Measurements from ENCODE around the gene CPED1.

CPED1 gene

DNA sequence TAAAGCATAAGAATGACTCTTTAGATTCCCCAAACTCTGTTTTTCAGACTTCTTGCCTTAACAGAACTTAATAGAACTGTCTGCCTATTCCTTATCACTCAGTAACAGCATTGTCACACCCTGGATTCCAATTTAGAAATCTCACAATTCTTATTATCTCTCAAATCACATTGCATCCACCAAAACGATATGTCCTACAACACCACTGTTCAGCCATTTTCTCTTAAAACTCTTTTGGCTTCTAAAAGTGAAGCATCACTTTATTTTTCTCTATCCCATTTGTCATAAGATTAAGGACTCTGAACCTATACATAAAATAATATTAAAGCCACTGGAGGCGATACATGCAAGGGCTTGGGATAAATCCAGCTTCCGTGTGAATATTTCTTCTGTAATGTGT lies 1.2 kb upstream of the CPED1 start:
- H3K27ac Mint-ChIP-seq = no peak overlapping the region
- peaks cover 15 to 22% of the 10 kb centered on the region in 2 donors for H3K4me1 Mint-ChIP-seq
- H3K4me3 Mint-ChIP-seq = peak overlapping the region in 1 of 2 donors; percentile 85
- H3K27me3 Mint-ChIP-seq = peaks cover 15 to 27% of the 10 kb centered on the region in 2 donors
- ATAC-seq (replicated peaks) (no peak), DNase-seq (no peak)
- no peaks in the 10 kb centered on the region for H3K9me3 Mint-ChIP-seq
- no peaks in the 10 kb centered on the region for H3K36me3 Mint-ChIP-seq

DNA sequence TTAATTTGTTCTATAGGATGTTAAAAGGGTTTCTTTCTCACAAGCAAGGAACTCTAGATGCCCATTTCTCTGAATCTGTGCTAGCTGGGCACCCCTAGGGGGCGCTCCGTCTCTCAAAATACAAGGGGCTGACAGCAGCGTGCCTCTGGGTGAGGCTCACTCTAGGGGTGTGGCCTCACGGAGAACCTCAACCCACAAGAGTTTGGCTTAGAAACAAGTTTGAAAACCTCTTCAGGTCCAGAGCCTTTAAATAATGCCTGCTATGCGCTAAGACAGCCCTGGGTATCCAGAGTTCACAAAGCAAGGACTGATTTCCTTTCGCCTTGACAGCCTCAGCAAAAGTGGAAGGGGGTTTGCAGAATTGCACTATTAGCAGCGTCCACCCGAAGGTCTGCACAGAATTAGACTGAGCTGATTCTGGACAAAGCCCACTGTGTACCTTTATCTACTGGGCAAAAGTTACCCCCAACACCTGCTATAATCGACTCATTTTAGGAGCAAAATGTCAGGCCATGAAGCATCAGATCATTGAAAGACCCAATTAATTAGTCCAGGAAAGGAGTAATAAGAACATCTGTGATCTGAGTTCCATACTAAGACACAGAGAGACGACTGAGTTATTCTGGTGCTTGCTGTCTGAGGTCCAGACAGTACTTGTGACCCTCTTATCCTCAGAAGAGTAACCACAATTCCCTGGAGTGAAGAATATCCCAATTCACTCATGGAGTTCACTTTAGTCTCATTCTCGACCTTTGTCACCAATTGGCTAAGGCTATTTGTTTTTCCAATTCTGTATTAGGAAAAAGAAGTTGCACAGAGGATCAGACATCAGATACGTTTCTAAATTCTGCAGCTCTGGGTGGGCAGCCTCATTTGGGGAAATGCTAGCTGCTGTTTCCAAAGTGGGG lies 574 bp upstream of the CPED1 start:
- peaks cover 15 to 27% of the 10 kb centered on the region in 2 donors for H3K27me3 Mint-ChIP-seq
- DNase-seq (peak; percentile 77), ATAC-seq (replicated peaks) (peak; percentile 91 to 93)
- no peaks in the 10 kb centered on the region for H3K9me3 Mint-ChIP-seq
- H3K27ac Mint-ChIP-seq = no peak overlapping the region
- no peaks in the 10 kb centered on the region for H3K36me3 Mint-ChIP-seq
- H3K4me3 Mint-ChIP-seq = peak overlapping the region; percentile 84 to 85
- peaks cover 15 to 22% of the 10 kb centered on the region in 2 donors for H3K4me1 Mint-ChIP-seq

DNA sequence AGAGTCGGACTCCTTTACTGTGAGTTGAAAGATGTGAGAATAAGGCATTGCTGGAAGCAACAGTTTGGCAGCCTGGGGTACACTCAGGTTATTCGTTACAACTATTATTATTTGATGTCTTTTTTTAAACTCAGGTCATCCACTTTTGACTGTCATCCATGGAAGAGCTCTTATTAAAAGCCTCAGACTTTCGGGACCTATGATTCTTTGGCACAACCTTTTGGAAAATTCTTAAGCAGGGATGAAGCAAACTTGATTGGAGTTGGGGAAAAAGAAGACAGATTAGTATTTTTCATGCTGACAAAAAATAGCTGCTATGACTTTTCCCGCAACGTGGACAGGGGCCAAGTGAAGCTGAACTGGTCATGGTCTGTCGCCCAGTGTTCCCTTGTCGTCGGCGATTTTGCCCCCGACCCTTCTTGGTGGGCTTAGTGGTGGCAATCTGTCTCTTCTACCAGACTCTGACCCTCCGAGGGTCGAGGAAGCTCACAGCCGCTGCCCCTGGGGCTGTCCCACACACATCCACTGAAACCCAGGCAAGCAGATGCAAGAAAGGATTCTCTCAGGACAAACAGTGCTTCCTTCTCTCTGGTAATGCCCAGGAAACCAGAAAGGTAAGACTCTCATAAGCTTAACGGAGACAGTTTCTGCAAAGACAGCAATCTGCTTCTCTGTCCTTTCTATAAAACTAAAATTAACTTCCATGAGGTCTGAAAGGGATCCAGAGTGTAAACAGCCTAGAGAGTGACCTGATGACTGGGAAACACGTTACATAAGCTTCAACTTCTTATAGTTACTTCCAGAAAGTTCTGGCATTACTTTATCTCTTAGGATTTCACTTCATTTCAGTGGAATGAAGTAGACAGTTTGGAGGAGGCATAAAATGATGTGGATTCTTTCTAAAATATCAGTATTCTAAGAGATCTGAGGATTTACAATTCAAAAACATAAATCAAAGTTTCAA lies 1.0 kb downstream of the CPED1 start:
- DNase-seq (no peak), ATAC-seq (replicated peaks) (no peak)
- Mint-ChIP-seq H3K27me3 (peaks cover 15 to 27% of the 10 kb centered on the region in 2 donors), H3K4me1 (peaks cover 15 to 22% of the 10 kb centered on the region in 2 donors), H3K9me3 (no peaks in the 10 kb centered on the region), H3K27ac (peak overlapping the region; percentile 44), H3K4me3 (peak overlapping the region; percentile 84 to 85), H3K36me3 (no peaks in the 10 kb centered on the region)

DNA sequence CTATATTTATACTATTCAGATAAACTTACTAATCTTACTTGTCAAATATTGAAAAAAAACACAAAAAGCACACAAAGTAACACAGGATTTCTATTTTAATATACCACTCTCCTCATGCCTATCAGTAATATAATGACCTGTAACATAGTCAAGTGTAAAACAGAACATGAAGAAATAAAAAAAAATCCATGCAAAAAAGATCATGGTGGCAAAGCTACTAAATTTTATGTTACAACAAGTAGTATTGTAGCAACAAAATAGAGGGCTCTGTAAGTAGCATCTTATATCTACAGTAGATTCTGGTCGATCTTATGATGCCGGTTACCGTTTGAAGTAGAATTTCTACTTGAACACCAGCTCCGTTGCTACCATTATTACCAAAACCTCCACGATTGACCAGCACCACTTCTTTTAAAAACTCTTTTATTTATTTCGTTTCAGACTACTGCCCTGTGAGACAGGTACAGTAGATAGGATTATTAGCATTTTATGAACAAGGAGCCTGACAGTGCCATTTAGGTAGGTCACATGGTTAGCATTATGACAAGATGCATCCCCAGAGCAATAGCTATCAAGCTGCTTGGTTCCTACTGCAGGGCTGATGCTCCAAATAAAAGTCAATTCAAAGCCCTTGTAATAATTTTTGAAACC lies 2.1 kb downstream of the CPED1 start:
- Mint-ChIP-seq H3K27me3 (peaks cover 17 to 23% of the 10 kb centered on the region in 2 donors), H3K4me1 (peaks cover 22 to 32% of the 10 kb centered on the region in 2 donors), H3K4me3 (no peak overlapping the region), H3K9me3 (no peaks in the 10 kb centered on the region), H3K27ac (no peak overlapping the region), H3K36me3 (no peaks in the 10 kb centered on the region)
- ATAC-seq (replicated peaks) (no peak), DNase-seq (no peak)

DNA sequence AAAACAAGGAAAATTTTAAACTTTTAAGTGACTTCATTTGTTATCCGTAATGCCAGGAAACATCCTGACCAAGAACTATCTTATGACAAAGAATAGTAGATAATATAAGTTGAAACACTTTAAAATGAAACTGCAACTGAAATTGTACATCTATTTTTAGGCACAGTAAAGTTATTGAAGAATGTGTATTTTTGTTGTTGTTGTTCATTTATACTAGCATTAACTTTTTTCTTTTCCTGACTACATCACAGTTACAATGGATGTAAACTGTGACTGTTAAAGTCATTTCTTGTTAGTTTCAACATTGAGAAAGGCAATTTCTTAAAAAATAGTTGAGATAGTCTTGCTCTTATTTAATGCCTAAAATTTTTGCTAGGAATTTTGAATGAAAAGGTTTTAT lies 2.6 kb downstream of the CPED1 start:
- Mint-ChIP-seq H3K4me3 (no peak overlapping the region), H3K9me3 (no peaks in the 10 kb centered on the region), H3K36me3 (no peaks in the 10 kb centered on the region), H3K27ac (no peak overlapping the region), H3K4me1 (peaks cover 26 to 37% of the 10 kb centered on the region in 2 donors), H3K27me3 (peaks cover 21 to 23% of the 10 kb centered on the region in 2 donors)
- DNase-seq (no peak), ATAC-seq (replicated peaks) (no peak)

DNA sequence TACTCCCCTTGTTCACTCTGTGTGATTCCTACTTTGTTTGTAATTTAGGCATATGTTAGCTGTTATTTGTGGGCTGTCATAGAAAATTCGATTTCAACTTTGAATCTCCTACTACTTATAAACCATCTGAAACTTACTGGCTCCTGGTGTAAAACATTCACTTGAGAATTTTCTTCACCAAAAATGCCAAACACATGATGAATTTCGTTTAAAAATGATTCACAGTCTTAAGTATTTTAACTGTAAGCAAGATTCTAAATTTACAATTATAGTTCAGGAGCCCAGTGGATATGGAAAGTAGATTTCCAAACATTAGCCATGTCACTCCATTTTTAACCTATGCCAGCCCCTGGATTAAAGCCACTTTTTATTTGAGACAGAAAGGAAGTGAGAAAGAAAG lies 3.1 kb downstream of the CPED1 start:
- no peak for DNase-seq
- H3K27me3 Mint-ChIP-seq = peaks cover 19 to 21% of the 10 kb centered on the region in 2 donors
- no peaks in the 10 kb centered on the region for H3K9me3 Mint-ChIP-seq
- H3K27ac Mint-ChIP-seq = no peak overlapping the region
- H3K36me3 Mint-ChIP-seq = no peaks in the 10 kb centered on the region
- ATAC-seq (replicated peaks) = no peak
- H3K4me1 Mint-ChIP-seq = peaks cover 29 to 41% of the 10 kb centered on the region in 2 donors
- H3K4me3 Mint-ChIP-seq = no peak overlapping the region

DNA sequence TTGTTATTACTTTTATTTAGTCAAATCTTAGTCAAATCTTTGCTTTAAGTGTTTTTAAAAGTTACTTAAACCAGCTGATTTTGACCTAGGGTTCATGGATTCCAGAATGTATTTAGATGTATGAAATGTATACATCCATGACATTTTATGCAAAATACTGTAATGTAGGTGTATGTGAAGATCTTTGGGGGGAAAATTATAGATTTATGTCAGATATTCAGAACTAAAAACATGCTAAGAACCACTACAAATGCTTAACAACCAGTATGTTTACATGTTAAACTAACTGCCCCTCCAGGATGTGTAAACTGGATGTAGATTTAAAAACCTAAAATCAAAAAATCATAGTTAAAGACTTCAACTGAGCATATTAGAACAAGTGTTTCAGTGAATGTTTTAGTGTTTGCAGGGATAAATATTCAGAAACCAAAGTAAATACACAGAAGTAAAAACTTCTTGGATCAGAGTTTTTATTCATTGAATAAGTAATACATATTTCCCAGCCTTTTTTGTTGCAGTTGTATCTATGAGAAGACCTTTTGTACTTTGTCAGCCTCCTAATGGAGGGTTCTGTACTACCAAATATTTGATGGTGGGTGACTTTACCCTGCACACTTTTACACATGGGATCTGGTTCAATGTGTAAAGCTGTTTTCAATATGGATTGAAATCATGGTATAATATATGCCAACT lies 3.9 kb downstream of the CPED1 start:
- Mint-ChIP-seq H3K4me3 (no peak overlapping the region), H3K27ac (no peak overlapping the region), H3K9me3 (no peaks in the 10 kb centered on the region), H3K36me3 (no peaks in the 10 kb centered on the region), H3K4me1 (peaks cover 32 to 50% of the 10 kb centered on the region in 2 donors), H3K27me3 (peaks cover 15 to 21% of the 10 kb centered on the region in 2 donors)
- DNase-seq (no peak), ATAC-seq (replicated peaks) (no peak)

DNA sequence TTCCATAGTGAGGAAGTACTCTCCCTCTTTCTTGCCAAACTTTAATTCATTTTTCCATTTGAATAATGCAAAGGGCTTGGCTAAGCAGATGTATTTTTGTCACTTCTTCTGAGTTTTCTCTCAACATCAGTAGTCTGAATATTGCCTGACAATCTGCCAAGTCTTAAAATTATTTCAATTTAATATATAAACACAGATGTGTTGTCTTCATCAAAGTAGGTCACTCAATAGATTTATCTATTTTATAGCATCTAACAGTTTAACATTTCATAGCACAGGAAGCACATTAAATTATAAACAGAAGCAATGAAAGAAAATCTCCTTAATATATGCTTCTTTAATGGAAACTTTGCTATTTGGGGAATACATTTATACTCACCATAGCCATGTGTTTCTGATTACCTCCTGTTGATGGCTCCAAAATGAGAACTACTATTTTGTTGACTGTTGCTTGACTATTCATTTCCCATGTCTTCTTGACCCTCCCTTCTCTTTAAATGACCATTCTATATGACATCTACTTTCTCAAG lies 4.5 kb downstream of the CPED1 start:
- Mint-ChIP-seq H3K36me3 (no peaks in the 10 kb centered on the region), H3K27me3 (peaks cover 15 to 21% of the 10 kb centered on the region in 2 donors), H3K27ac (no peak overlapping the region), H3K9me3 (no peaks in the 10 kb centered on the region), H3K4me1 (peaks cover 32 to 50% of the 10 kb centered on the region in 2 donors), H3K4me3 (no peak overlapping the region)
- DNase-seq (no peak), ATAC-seq (replicated peaks) (no peak)

DNA sequence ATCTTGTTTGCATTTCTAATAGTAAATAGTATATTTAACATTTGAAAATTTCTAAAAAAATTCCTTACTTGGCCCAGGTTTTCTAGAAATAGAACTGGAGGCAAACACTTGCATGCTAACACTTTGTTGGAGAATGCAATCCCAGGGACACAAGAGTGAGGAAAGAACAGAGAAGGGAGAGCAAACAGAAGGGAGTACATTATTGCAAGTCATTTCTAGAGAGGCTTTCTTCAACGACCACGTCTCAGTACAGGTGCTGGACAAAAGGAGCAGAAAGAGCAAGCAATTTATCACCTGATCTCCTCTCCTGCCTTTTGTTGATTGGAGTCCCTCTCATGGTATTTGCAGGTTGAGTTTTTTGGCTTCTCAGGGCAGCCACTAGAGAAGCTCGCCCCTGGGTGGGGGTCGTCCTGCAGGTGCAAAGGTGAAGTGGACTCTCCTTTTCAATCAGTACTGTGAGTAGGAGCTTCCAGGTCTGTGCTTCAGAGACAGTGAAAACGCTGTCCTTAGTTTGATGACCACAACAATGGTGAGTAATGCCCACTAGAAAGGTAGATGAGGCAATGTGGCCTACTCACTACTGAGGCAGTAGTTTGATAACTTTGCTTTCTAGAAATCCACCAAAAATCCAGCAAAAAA lies 5.2 kb downstream of the CPED1 start:
- peaks cover 29 to 46% of the 10 kb centered on the region in 2 donors for H3K4me1 Mint-ChIP-seq
- peaks cover 12 to 19% of the 10 kb centered on the region in 2 donors for H3K27me3 Mint-ChIP-seq
- H3K36me3 Mint-ChIP-seq = no peaks in the 10 kb centered on the region
- no peak overlapping the region for H3K27ac Mint-ChIP-seq
- no peak for ATAC-seq (replicated peaks)
- no peak for DNase-seq
- no peaks in the 10 kb centered on the region for H3K9me3 Mint-ChIP-seq
- no peak overlapping the region for H3K4me3 Mint-ChIP-seq

DNA sequence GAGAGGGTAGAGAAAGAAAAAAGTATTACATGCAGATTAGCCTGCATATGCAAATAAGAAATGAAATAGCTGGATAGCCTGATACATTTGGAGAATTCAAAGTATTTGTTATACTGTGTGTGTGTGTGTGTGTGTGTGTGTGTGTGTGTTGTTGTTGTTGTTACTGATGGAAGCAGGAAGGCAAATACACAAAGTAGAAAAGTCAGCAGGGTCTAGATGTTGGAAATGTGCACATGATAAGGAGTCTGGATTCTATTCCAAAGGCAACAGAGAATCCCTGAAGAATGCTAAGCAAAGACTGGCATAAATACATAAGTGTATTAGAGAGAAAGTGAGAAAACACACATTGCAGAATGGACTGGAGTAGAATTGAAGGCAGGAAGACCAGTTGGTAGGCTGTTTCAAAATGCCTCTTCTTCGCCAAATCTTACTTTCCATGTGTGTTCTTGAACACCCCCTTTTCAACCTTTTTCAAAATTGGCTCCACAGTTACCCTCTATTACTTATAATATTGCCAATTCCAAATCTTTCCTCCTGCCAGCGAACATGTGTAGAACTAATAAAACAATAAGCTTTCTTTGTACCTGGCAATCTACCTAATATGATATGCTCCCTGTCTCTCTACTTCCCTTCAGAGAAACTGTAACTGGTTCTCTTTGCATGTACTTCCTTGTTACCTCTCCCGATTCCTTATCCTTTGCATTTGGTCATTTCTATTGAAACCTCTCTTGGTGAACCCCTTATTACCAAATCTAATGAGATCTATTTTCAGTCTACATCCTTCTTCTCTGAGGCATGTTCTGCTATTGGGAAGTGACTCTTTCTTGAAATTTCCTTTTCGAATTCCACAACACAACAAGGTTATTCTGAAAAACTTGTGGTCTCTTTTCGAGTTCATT lies 6.2 kb downstream of the CPED1 start:
- DNase-seq (no peak), ATAC-seq (replicated peaks) (no peak)
- Mint-ChIP-seq H3K9me3 (no peaks in the 10 kb centered on the region), H3K4me3 (no peak overlapping the region), H3K36me3 (no peaks in the 10 kb centered on the region), H3K4me1 (peaks cover 20 to 35% of the 10 kb centered on the region in 2 donors), H3K27ac (no peak overlapping the region), H3K27me3 (peaks cover 2 to 9% of the 10 kb centered on the region in 2 donors)

DNA sequence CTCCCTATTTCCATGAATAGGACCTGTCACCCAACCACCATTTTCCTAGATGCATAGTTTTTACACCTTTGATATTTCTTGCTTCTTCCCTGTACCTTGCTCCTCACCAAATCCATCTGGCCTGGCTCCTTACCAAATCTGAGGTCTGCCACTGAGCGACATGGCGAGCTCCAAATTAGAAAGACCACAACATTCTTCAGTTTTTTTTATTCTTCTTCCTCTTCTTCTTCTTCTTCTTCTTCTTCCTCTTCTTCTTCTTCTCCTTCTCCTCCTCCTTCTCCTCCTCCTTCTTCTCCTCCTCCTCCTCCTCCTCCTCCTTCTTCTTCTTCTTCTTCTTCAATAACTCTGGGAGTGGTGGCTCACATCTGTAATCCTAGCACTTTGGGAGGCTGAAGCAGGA lies 7.1 kb downstream of the CPED1 start:
- Mint-ChIP-seq H3K36me3 (no peaks in the 10 kb centered on the region), H3K9me3 (no peaks in the 10 kb centered on the region), H3K27ac (no peak overlapping the region)

DNA sequence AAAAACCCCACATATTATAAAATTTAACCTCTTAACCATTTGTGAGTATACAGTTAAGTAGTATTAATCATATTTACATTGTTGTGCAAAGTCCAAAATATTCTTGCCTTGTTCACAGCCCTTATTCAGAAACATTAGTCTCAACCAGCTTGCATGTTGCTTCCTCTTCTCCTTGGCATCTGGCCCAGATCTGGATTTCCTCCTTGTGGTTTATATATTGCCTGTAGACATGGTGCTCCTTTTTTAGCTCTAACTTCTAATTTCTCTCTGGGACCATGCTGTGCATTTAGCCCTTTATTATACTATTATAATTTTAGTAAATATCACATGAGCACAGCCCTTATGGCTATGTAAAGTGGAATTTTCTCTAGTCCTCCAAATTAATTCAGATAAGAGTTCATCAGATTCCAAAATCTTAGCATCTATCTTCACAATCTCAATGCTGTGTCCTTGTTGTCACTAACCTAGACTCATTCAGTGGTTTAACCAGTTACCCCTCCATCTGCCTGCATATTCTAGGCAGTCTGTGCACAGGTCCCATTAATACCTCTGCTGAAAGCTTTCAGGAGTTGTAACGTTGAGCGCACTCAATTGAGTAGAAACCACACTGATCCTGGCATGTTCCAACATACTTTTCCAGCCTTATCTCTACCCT lies 7.9 kb downstream of the CPED1 start:
- Mint-ChIP-seq H3K4me1 (peaks cover 18 to 28% of the 10 kb centered on the region in 2 donors), H3K4me3 (no peak overlapping the region), H3K9me3 (no peaks in the 10 kb centered on the region), H3K27me3 (peaks cover 0 to 6% of the 10 kb centered on the region in 2 donors), H3K27ac (no peak overlapping the region), H3K36me3 (no peaks in the 10 kb centered on the region)
- ATAC-seq (replicated peaks) = peak; percentile 50 to 59
- no peak for DNase-seq

More for the DNA sequence above, 7.1 kb downstream of the CPED1 start:
- ATAC-seq (replicated peaks) (no peak), DNase-seq (no peak)
- H3K27me3 Mint-ChIP-seq = peaks cover 0 to 6% of the 10 kb centered on the region in 2 donors
- no peak overlapping the region for H3K4me3 Mint-ChIP-seq
- peaks cover 20 to 32% of the 10 kb centered on the region in 2 donors for H3K4me1 Mint-ChIP-seq

Data from stimulated activated naive B cell treated with anti-CD40 and anti-IgM and Interleukin-4, amounts not matched to agents 10 μg/mL and 1 μg/mL and 100 μg/mL, for 72 hours (primary cell).